NT2/D1 (cell line): ENCODE measurements around the gene NLN.

Source experiments
- YY1 ChIP-seq: IDR thresholded peaks from 2 replicates; pipeline ENCODE4 v1.6.1; 2011; ENCODE audit not compliant: insufficient read length, insufficient read depth
- ZNF274 ChIP-seq: IDR thresholded peaks from 2 replicates; pipeline ENCODE4 v1.6.1; 2011; ENCODE audit warnings: mild to moderate bottlenecking, low read depth, low read length

- TF ChIP-seq YY1 (no peak), ZNF274 (no peak)
These were observed 152.2 kb downstream of the NLN start for GRCh38 chr5:65874241-65874640.
